GM18526 (cell line): ENCODE results near the gene PMEPA1.

ENCODE experiments used
- POLR2A ChIP-seq: IDR thresholded peaks from 3 replicates; pipeline ENCODE4 v1.6.1; 2011; ENCODE audit not compliant: insufficient read length; ENCODE audit errors: extremely low read depth

The PMEPA1 gene, protein sequence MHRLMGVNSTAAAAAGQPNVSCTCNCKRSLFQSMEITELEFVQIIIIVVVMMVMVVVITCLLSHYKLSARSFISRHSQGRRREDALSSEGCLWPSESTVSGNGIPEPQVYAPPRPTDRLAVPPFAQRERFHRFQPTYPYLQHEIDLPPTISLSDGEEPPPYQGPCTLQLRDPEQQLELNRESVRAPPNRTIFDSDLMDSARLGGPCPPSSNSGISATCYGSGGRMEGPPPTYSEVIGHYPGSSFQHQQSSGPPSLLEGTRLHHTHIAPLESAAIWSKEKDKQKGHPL

DNA sequence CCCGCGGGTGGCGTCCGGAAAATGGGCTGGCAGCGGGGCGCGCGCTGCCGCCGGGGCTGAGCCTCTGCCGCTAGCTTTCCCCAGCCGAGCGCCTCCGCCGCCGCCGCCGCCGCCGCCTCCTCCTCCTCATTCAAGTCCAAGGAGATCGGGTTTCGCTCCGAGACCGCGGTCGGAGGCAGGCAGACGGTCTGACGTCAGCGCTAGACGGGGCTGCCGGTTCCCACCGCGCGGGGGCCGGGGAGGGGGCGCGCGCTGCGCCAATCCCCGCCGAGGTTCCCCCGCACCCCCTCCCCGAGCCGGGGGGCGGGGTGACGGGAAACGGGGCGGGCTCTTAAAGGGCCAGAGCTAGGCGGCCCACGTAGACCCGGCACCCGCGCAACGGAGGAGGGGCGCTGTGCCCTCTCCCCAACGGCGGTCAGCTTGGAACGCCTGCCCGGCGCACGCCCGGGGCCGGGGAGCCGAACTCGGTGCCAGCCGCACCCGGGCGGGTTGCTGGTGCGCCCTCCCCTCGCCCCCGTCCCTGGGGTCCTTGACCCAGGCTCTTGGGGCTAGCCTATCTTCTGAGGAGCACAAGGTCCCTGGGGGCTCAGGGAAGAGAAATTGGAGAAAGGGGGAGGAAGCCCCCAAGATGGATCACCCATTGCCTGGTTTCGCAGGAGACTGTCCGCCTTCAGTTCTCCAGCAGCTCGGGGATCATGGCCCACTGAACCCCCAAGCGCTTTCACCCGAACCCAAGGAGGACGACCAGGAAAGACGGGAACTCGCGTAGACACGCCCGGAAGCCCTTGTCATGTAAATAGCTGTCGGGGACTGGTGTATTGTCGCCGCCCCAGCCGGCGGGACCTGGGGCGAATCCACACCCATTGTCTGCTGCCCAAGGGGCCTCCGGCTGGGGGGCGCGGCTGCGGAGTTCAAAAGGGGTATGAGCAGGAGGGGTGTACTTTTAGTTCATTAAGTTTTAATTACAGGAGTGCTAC is at the start of gene PMEPA1:
PMEPA1 (minus strand) TSS at position 193 of the 977 bp plus-strand sequence. CDS start 433 bp downstream, outside the sequence.
- no peak for TF ChIP-seq POLR2A

DNA sequence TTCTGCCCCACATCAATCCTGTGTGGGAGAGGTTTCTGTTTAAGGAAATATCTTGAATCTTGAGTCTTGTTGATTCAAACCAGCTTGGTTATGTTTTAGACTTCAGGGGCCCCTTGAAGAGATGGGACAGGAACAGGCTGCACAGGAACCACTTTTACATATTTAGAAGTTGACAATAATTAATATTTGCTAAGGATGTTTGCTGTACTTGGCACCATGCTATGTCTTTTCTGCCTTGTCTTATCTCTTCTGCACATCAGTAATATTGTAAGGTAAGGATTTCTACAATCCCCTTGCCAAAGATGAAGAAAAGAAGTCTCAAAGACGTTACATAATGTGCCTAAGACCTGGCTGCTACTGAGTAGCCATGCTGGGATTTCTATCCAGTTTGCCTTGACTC is 48.0 kb upstream of the PMEPA1 start:
- no peak for TF ChIP-seq POLR2A

DNA sequence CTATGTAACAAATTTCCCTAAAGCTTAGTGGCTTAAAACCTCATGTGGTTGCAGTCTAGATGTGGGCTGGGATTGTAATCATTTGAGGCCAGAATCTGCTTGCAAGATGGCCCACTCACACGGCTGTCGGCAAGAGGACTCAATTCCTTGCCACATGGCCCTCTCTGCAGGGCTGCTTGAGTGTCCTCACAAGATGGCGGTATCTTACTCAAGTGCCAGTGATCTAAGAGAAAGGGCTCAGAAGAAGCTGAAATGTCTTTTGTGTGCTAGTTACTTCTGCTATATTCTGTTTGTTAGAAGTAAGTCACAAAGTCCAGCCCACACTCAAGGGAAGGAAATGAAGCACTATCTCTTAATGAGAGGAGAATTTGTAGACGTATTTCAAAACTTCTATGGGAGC is 47.1 kb upstream of the PMEPA1 start:
- no peak for TF ChIP-seq POLR2A

DNA sequence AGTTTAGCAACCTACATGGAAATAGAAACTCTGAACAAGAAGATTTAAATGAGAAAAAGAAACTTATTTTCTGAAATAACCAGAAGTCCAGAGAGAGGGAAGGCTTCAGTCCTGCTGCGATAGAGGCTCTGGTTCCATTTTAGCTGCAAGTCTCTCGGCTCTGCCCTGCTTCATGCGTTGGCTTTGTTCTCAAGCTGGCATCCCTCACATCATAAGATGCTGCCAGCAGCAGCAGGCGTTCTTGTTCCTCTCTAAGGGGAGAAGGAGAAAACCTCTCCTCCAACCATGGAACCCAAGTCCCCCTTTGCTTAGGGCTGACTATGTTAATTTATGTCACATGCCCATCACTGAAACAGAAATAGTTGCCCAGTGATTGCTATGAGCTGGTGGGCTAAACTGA is 46.4 kb upstream of the PMEPA1 start:
- TF ChIP-seq POLR2A = no peak

DNA sequence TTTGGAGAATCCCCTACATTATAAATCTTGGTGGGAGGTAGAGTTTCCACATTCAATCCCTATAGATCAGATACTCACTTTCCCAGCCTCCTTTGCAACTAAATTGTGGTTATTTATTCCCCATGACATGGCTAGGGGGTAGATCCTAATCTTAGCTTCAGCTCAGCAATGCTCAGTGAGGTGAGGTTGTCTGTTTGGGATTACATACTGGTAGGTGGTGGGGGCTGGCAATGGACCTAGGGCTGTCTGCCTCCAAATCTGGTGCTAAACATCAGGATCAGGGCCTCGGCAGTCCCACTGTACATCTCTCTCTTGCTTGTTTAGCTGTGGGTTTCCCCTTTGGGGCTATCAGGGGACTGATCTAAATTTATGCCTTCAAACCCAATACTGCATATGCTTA is 45.8 kb upstream of the PMEPA1 start:
- no peak for TF ChIP-seq POLR2A

DNA sequence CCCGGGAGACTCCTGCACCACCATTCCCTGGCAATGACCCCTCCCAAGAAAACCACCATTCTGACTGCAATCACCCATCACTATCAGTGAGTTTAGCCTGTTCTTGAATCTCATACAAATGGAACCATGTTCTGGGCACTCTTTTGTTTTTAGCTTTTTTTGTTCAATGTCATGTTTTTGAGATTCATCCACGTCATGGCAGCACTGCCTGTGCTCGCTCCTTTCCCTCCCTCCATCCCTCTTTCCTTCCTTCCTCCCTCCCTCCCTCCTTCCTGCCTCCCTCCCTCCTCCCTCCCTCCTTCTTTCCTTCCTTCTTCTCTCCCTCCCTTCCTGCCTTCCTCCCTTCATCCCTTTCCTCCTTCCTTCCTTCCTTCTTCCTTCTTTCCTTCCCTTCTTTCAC is 44.4 kb upstream of the PMEPA1 start:
- no peak for TF ChIP-seq POLR2A

DNA sequence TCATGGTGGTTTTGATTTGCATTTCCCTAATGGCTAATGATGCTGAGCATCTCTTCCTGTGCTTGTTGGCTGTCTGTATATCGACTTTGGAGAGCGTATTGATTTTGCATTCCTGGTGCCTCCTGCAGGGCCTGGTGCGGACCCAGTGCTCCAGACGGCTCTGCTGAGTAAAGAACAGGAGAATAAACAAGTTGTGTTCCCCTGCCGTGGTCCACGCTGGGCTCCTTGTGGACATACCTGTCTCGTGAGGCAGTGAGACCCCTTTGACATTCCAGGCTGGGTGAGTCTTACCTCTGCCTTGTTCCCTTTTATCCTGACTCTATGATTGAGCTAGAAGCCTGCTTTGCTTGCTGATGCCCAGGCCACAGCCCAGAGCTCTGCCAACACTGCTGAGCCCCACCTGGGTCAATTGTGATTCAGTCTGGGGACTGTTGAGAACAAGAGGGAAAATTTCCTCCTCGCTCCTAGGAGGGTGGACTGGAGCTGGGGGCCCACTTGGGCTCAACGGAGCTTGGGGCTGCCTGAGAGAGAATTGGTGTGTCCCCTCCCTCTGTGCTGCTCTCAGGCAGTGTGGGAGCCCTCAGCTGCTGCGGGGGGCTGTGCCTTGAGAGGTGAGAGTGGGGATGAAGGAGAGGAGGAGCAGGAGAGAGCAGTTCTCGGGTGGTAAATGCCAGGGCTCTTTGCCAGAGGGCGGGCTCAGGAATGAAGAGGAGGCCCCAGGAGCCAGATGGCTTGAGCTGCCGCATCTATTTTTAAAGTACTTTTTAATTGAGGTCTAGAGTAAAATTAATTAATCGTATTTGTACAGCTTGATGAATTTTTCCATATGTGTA is 43.7 kb upstream of the PMEPA1 start:
- no peak for TF ChIP-seq POLR2A

DNA sequence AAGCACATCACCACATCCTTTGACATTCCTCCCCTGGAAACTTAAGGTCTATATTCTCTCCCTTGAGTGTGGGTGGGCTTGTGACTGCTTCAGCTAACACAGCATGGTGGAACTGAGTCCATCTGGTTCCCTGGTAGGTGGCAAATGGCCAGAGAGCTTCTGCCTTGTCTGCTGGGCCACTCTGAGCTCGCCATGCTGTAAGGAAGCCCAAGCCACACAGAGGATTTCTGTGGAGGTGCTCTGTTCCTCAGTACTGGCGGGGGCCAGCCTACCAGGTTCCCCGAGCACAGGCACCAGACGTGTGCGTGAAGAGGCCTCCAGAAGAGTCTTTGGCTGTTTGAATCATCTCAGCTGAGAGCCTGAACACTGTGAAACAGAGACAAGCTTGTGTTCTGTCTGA is 41.6 kb upstream of the PMEPA1 start:
- TF ChIP-seq POLR2A = no peak

DNA sequence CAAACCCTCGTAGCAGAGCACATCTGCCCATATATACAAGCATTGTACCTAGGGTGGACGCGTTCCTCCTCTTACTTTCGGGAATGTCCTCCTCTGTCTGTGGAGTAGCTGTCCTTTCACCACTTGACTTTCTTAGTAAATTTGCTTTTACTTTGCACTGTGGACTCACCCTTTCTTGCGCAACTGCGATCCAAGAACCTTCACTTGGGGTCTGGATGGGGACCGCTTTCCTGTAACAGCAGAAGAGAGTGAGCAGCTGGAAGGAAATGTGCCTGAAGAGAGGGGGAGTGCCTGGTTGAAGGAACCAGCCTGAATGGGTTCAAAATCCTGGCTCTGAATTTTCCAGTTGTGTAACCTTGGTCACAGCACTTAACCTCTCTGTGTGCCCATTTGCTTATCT is 40.1 kb upstream of the PMEPA1 start:
- TF ChIP-seq POLR2A = no peak

DNA sequence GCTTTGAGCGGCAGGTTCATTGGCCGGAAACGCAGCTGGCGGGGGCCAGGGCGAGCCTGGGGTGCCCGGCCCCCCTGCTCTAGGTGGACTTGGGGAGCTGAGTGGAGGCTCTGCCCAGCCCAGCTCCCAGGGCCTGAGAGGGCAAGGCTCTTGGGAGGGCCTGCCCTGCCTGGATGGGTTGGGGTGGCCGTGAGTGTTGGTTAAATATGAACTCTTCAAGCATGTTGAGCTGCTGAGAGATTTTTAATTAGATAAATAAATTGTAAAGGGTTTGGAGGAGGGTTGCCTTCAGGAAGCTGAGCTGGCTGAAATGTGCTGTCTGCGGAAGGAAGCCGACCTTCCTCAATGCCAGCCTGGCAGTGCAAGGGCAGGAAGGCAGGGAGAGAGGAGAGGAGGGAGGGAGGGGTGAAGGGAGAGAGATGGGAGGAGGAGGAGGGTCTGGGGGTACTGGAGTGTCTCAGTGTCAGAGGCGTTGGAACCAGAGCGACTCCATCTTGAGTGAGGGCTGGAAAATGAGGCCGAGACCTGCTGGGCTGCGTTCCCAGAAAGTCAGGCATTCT is 39.4 kb upstream of the PMEPA1 start:
- no peak for TF ChIP-seq POLR2A

DNA sequence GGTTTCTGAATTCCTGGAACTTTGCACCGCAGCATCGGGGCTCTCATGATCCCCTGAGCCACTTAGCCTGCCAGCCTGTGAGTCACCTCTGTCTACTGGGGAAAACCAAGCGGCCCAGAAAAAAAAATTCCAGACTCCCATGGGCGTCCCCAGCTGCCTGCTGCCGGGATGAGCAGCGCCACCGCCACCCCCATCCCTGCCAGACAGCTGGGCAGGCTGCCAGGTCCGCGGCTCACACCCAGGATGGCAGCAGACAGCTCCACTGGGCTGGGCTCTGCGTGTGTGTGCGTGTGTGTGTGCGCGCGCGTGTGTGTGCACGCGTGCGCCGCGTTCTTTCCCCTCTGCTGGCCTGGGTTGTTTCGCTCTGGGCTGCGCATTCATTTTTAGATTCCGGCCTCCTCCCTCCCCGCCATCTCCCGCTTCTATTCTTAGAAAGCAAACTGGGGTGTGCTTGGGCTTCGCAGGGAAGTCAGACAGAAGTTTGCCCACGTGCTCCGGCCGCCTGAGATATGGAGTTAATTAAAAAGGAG is 38.9 kb upstream of the PMEPA1 start:
- TF ChIP-seq POLR2A = no peak

DNA sequence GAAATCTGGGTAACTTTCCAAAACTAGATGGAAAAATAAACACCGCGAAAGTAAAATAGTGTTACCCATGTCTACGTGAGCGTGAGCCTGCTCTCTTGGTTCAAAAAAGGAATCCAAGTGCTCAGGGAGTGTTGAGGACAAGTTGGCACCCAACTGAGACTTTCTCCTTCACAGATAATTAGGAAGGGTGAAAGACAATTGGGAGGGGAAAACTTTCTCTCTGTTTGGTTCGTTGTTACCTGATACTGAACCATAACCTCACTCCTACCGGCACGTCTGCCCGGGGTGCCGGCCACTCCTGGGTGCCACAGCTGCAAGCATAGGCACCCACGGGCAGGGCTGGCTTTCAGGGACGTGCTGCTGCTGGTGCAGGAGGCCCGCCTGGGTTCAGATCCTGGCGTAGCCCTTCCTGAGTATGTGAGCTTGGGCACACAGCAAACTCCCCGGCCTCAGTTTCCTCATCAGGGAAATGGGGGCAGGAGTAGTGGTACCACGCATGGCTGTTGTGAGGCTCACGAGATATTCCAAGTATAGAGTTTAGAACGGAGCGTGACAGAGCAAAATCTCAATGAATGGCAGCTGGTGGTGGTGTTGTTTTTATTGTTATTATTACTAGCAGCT is 38.2 kb upstream of the PMEPA1 start:
- TF ChIP-seq POLR2A = no peak

DNA sequence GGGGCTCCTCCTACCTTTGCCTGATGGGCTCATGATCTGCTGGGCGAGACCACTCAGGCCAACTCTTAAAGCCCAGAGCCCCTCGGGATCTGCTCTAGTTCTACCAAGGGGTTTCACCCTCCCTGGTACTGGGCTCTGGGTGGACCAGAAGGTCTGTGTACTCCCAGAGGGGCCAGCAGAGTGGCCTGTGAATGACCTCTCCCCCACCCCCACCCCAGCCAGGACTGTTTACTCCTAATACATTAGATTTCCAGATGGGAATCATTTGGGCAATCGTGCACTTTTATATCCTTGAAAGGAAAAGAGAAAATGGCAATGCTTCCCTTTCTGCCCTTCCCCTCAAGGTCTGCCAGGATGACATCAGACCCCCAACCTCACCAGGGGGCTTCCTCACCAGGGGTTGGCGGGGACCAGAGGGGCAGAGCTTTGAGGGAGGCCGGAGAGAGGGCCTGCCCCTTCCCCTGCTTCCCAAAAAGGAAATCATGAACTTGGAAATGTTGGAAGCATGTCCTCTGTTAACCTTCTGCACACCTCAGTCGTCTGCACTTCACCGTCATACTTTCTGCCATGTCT is 37.1 kb upstream of the PMEPA1 start:
- no peak for TF ChIP-seq POLR2A

DNA sequence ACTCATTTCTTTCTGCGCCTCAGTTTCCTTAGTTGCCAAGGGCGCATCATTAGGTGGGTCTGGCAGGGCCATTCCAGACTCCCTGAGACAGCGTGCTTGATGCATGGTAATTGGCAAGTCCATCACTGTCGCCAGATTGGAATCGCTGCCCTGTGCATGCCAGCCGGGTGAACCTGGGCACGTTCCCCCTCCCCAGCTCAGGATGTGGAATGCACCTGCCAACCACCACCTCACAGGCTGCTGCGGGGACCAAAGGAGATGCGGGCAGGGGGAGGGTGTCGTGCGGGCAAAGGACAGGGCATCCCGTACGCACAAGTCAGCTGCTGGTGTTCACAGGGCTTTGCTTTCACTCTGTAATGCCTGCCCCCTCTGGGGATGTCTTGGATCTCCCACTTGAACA is 36.4 kb upstream of the PMEPA1 start:
- no peak for TF ChIP-seq POLR2A

DNA sequence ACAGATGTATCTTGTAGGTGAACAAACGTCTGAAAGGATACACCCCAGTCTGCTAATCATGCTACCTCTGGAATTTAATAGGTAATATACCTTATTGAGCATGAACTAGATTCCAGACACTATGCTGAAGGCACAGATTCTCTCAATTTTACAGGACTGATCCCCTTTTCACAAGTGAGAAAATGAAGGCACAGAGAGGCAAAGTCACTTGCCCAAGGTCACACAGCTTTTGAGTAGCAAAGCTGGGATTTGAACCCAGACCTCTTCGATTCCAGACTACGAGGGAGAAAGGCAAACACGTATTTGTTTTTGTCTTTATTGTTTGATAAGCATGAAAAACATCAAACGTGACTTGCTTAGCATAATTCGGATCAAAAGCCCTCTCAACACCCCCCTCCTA is 34.4 kb upstream of the PMEPA1 start:
- TF ChIP-seq POLR2A = no peak
